ENCODE results near the gene RGS3. TPM values are rescaled to one million over a fixed set of nuclear protein-coding genes. Genes with fewer than 3 reads are reported as not detected.
A peak's percentile ranks its signal among the peaks of the same experiment; 100 is the strongest.

RGS3 gene
- total RNA-seq, 2 experiments from 2014 or later = 51.0 to 51.5 TPM

DNA sequence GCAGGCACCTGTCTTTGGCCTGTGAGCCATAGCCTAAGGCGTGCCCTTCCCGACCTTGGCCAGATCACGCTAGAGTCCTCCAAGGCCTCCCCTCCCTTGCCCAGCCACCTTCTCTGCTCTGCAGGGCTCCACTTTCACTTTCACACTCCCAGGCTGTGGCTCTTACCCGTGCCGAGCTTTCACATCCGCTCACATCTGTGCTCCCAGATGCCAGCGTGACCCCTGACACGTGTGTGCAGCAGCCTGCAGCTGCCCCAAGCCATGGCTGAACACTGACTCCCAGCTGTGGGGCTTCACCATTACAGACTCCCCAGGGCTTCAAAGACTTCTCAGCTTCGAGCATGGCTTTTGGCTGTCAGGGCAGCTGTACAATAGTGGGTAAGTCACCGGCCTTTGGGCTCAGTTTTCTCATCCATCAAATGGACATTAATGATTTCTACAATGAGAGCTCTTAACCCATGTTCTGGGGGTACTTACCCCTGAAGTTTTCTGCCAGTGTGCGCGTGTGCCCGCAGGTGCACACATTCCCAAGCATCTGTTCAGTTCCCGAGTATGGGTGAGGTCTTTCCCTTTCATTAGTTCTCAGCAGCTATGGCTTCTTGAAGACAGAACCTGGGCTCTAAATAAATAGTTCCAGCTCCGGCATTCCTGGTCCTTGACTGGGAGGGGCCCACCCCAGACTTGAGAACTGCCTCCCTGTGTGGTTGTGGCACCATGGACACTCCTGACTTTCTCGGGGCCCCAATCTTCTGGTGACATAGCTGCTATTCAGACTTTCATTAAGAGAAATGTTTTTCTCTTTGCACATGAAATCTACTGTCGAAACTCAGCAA lies 118.6 kb downstream of the RGS3 start:
- ChIA-PET POLR2A (interaction anchor here (0.9 to 6.2 kb wide), 7 partner anchors 9 to 363 kb away, joined by 3 to 50 read pairs (median 5); partner anchors contain the start of genes C9orf43 and POLE3), CTCF (interaction anchor here (0.7 to 27.7 kb wide), 16 partner anchors 10 to 309 kb away, joined by 3 to 621 read pairs (median 7); partner anchors contain the start of genes ALAD, C9orf43, CDC26 and POLE3)
- TF ChIP-seq, protein P1, sequence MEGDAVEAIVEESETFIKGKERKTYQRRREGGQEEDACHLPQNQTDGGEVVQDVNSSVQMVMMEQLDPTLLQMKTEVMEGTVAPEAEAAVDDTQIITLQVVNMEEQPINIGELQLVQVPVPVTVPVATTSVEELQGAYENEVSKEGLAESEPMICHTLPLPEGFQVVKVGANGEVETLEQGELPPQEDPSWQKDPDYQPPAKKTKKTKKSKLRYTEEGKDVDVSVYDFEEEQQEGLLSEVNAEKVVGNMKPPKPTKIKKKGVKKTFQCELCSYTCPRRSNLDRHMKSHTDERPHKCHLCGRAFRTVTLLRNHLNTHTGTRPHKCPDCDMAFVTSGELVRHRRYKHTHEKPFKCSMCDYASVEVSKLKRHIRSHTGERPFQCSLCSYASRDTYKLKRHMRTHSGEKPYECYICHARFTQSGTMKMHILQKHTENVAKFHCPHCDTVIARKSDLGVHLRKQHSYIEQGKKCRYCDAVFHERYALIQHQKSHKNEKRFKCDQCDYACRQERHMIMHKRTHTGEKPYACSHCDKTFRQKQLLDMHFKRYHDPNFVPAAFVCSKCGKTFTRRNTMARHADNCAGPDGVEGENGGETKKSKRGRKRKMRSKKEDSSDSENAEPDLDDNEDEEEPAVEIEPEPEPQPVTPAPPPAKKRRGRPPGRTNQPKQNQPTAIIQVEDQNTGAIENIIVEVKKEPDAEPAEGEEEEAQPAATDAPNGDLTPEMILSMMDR (IDR thresholded peaks at IDR 0.05) = peak; percentile 46
- Mint-ChIP-seq H3K4me3 (peak overlapping the region; percentile 85), H3K36me3 (ENCODE audit: low read depth) (peaks cover 54% of the 10 kb centered on the region), H3K9me3 (no peaks in the 10 kb centered on the region), H3K27me3 (no peaks in the 10 kb centered on the region), H3K4me1 (ENCODE audit: low read depth) (peaks cover 90% of the 10 kb centered on the region), H3K27ac (peak overlapping the region; percentile 95)
- DNase-seq (peak; percentile 94), ATAC-seq (peak; percentile 74)
- intact Hi-C loops (cut with micrococcal nuclease) = no loop called here

DNA sequence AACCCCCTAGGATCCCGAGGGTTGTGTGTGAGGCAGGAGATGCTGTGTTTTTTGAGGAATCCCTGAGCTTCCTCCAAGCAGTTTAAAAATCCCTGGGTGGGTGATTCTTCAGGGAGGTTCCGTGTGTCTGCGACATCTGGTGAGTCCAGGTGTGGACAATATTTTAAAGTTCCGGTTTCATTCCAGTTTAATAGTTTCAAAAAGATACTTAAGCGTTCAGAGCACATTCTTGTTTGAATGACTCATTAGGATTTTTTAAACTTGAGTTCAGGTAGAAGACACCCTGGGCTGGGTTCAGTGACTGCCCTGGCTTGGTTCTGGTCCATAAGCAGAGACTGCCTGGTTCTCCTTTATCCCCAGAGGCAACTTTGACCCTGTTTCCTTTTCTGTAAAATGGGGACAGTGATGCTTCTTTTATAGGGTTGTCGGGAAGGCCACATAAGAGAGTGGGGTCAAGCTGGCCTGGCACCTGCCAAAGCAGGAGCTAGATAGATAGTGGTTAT lies 119.2 kb downstream of the RGS3 start:
- Mint-ChIP-seq H3K36me3 (ENCODE audit: low read depth) (peaks cover 55% of the 10 kb centered on the region), H3K4me1 (ENCODE audit: low read depth) (peaks cover 84% of the 10 kb centered on the region), H3K9me3 (no peaks in the 10 kb centered on the region), H3K4me3 (peak overlapping the region; percentile 85), H3K27me3 (no peaks in the 10 kb centered on the region), H3K27ac (peak overlapping the region; percentile 40)
- DNase-seq (no peak), ATAC-seq (no peak)
- CTCF ChIA-PET = interaction anchor here (0.7 to 27.7 kb wide), 13 partner anchors 9 to 308 kb away, joined by 3 to 621 read pairs (median 14); partner anchors contain the start of genes ALAD, CDC26 and PRPF4
- intact Hi-C loops (cut with micrococcal nuclease) = no loop called here
- TF ChIP-seq, protein P1 (IDR thresholded peaks at IDR 0.05) = no peak
- POLR2A ChIA-PET = interaction anchor here (0.8 to 6.2 kb wide), 6 partner anchors 8 to 173 kb away, joined by 3 to 50 read pairs (median 5); partner anchors contain the start of genes C9orf43 and POLE3

DNA sequence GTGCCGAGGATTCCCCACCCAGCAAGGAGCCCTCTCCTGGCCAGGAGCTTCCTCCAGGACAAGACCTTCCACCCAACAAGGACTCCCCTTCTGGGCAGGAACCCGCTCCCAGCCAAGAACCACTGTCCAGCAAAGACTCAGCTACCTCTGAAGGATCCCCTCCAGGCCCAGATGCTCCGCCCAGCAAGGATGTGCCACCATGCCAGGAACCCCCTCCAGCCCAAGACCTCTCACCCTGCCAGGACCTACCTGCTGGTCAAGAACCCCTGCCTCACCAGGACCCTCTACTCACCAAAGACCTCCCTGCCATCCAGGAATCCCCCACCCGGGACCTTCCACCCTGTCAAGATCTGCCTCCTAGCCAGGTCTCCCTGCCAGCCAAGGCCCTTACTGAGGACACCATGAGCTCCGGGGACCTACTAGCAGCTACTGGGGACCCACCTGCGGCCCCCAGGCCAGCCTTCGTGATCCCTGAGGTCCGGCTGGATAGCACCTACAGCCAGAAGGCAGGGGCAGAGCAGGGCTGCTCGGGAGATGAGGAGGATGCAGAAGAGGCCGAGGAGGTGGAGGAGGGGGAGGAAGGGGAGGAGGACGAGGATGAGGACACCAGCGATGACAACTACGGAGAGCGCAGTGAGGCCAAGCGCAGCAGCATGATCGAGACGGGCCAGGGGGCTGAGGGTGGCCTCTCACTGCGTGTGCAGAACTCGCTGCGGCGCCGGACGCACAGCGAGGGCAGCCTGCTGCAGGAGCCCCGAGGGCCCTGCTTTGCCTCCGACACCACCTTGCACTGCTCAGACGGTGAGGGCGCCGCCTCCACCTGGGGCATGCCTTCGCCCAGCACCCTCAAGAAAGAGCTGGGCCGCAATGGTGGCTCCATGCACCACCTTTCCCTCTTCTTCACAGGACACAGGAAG lies 120.2 kb downstream of the RGS3 start:
- DNase-seq (no peak), ATAC-seq (no peak)
- intact Hi-C loops (cut with micrococcal nuclease) = no loop called here
- peaks cover 78% of the 10 kb centered on the region for H3K4me1 Mint-ChIP-seq (ENCODE audit: low read depth)
- no peaks in the 10 kb centered on the region for H3K27me3 Mint-ChIP-seq
- peak overlapping the region; percentile 35 for H3K27ac Mint-ChIP-seq
- H3K36me3 Mint-ChIP-seq (ENCODE audit: low read depth) = peaks cover 53% of the 10 kb centered on the region
- H3K4me3 Mint-ChIP-seq = no peak overlapping the region
- CTCF ChIA-PET = interaction anchor here (0.7 to 27.7 kb wide), 9 partner anchors 8 to 309 kb away, joined by 3 to 621 read pairs (median 18); partner anchors contain the start of genes ALAD, CDC26 and PRPF4
- H3K9me3 Mint-ChIP-seq = no peaks in the 10 kb centered on the region
- POLR2A ChIA-PET = interaction anchor here (0.8 to 6.2 kb wide), 2 partner anchors 8 to 71 kb away, joined by 4 to 46 read pairs; no protein-coding TSS in a partner anchor
- TF ChIP-seq, protein P1 (IDR thresholded peaks at IDR 0.05) = no peak

DNA sequence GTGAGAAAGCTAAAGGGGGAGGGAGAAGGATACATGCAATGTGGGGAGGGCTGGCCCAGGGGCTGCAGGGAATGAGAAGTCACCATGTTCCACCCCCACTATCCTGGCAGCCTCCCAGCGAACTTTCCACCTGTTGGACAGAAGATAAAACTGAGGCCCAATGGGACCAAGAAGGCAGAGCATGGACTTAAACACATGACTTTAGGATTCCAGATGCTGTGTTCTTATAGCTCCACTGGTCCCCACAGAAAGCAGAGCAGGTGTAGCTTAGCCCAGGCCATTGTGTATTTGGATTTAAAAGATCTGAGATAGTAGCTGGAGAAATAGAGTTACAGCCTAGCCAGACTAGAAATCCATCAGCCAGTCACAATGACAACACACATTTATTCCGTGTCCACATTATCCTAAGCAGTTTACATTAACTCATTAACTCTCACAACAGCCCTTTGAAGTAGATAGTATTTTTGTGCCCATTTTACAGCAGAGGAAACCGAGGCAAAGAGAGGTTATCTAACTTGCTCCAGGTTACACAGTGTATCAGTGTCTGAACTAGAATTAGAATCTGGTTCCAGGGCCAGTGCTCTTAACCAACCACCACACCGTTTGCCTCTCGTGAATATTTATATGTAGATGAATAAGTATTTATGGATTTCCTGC lies 121.0 kb downstream of the RGS3 start:
- CTCF ChIA-PET = interaction anchor here (1.0 to 27.7 kb wide), 3 partner anchors 61 to 183 kb away, joined by 3 to 621 read pairs (median 5); partner anchors contain the start of gene ALAD
- TF ChIP-seq, protein P1 (IDR thresholded peaks at IDR 0.05) = no peak
- no peak overlapping the region for H3K4me3 Mint-ChIP-seq
- POLR2A ChIA-PET = no interaction called here
- peak overlapping the region; percentile 44 for H3K27ac Mint-ChIP-seq
- H3K27me3 Mint-ChIP-seq = no peaks in the 10 kb centered on the region
- H3K36me3 Mint-ChIP-seq (ENCODE audit: low read depth) = peaks cover 53% of the 10 kb centered on the region
- DNase-seq (no peak), ATAC-seq (no peak)
- no peaks in the 10 kb centered on the region for H3K9me3 Mint-ChIP-seq
- intact Hi-C loops (cut with micrococcal nuclease) = no loop called here
- H3K4me1 Mint-ChIP-seq (ENCODE audit: low read depth) = peaks cover 76% of the 10 kb centered on the region

Measured in activated CD8-positive, alpha-beta T cell treated with anti-CD3 and anti-CD28 coated beads for 36 hours (primary cell).